Measurements from ENCODE around the gene CNOT4.

CNOT4 gene, protein sequence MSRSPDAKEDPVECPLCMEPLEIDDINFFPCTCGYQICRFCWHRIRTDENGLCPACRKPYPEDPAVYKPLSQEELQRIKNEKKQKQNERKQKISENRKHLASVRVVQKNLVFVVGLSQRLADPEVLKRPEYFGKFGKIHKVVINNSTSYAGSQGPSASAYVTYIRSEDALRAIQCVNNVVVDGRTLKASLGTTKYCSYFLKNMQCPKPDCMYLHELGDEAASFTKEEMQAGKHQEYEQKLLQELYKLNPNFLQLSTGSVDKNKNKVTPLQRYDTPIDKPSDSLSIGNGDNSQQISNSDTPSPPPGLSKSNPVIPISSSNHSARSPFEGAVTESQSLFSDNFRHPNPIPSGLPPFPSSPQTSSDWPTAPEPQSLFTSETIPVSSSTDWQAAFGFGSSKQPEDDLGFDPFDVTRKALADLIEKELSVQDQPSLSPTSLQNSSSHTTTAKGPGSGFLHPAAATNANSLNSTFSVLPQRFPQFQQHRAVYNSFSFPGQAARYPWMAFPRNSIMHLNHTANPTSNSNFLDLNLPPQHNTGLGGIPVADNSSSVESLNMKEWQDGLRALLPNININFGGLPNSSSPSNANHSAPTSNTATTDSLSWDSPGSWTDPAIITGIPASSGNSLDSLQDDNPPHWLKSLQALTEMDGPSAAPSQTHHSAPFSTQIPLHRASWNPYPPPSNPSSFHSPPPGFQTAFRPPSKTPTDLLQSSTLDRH

GRCh38 chr7:135509839-135510591 lies at the start of gene CNOT4:
TSS of gene CNOT4 (minus strand) at chr7:135510102. CDS start at chr7:135438331, 71,771 bp downstream.
- in situ Hi-C loops (cut with HindIII; ENCODE audit: low sequenced_read_pairs): loop anchor here (5.0 kb wide), 2 partner anchors 93 to 143 kb away; no protein-coding TSS in a partner anchor

DNA sequence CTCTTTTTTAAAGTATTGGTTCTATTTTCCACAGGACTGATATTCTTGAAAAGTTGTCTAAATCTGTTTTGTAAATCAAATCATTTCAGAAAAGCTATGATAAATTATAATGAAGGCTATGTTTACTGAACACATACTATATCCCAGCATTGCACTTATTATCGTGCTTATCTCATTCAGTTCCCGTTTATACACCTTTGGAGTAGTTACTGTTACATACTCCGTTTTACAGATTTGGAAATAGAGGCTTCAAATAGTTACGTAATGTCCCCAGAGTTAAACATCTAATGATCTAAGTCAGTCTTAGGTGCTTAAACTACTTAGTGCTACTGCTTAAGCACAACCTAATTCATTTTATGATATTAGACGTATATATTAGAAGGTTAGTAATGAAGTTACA lies 49.0 kb upstream of the CNOT4 start:
- in situ Hi-C loops (cut with HindIII; ENCODE audit: low sequenced_read_pairs): no loop called here

- in situ Hi-C loops (cut with HindIII; ENCODE audit: low sequenced_read_pairs): no loop called here
These were observed 48.5 kb upstream of the CNOT4 start for GRCh38 chr7:135558337-135558767.

DNA sequence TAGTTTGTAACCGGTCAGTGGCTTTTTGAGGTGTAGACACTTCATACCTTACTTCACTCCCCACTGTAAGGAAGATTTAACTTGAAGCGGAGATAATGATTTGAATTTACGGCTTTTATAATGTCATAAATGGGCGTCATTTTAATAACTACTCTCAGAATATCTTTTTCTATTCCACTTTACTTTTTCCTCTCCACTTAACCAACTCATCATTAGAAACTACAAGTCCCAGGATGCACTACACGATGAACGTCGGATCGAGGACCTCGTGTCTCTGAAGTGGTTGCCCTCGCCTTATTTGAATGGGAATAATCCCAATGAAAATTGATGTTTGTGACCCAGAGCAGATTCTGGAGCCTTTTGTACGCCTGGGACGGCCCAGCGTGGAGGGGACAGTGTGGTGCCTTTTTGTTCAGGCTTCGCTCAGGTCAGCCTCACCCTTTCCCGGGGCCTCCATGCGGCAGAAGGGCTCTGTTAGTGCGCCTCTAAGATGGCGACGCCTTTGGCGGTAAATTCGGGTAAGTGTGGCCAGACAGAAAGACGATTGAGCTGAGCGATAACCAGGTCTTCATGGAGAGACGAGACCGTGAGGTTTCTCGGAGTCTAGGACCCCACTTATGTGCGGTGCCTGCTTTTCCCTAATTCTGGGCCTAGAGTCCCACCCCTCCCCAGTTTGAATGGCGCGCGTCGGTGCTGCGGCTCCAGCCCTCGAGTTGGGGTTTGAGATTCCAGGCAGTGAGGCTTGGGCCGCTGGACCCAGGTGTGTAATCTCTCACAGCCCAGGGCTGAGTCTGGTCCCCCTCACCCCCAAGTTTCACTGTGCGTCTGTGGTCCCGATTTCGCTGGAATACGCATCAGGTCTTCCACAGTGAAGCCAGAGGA lies 47.8 kb upstream of the CNOT4 start, which contains the start of gene NUP205:
Gene NUP205, plus strand, starts transcription at position 463 of the 882 bp plus-strand sequence. Its CDS starts 28 bp downstream, at position 491.
- in situ Hi-C loops (cut with HindIII; ENCODE audit: low sequenced_read_pairs): no loop called here

GRCh38 chr7:135553346-135553745 lies 43.4 kb upstream of the CNOT4 start:
- in situ Hi-C loops (cut with HindIII; ENCODE audit: low sequenced_read_pairs): no loop called here

- in situ Hi-C loops (cut with HindIII; ENCODE audit: low sequenced_read_pairs): no loop called here
These were observed 42.2 kb upstream of the CNOT4 start for GRCh38 chr7:135552148-135552547.

- in situ Hi-C loops (cut with HindIII; ENCODE audit: low sequenced_read_pairs): no loop called here
These were observed 40.3 kb upstream of the CNOT4 start for GRCh38 chr7:135550196-135550595.

GRCh38 chr7:135541029-135541428 lies 31.1 kb upstream of the CNOT4 start:
- in situ Hi-C loops (cut with HindIII; ENCODE audit: low sequenced_read_pairs): no loop called here

DNA sequence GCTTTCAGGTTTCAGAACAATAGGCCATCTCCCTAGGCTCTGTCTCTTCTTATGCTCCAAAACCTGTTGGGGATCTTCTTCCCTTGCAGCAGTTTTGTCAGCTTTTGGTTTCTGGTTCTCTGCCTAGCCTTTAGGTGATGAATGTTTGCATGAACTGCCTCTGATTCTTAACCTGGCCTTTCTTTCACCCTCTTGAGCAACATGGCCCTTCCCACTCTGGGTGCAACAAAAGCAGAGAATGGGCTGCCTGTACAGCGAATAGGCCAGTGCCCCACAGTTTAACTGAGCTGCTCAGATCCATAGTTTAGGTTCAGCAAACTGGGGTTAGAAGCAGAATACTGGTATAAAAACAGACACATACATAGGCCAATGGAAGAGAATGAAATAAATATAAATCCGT lies 29.7 kb upstream of the CNOT4 start:
- in situ Hi-C loops (cut with HindIII; ENCODE audit: low sequenced_read_pairs): no loop called here

DNA sequence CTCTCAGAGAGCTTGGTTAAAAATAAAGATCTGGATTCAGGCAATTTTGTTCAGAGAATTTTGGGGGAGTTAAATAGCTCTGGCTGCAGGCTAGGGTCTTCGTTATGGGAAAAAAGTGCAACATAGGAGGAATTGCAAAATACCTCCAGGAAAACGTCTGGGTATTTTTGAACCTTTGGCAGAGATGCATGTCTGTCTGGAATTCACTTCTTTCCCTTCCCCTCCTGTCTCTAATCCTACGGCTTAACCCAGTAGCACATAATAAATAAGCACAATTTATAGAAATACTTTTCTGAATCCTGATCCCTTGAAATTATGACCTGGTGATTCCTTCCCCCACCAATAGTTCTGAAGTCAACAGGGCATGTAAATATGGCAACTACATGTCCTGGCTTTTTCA lies 28.5 kb upstream of the CNOT4 start:
- in situ Hi-C loops (cut with HindIII; ENCODE audit: low sequenced_read_pairs): no loop called here

DNA sequence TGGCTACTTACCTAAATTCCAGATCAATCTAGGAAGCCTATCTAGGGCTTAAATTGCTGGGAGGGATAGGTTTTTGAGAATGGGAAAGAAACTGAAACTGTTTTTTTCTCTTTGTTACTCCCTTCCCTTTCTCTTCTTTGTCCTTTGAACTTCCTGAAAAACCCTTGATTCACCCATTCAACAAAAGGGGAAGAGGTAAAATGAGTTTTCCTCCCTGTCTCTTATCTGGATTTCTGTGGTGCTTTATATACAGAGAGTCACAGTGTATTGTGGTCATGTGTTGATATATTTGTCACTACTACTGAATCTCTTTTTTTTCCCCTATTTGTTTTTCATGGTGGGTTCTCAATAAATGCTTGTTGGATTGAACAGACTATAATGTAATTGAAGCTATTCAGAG lies 28.0 kb upstream of the CNOT4 start:
- in situ Hi-C loops (cut with HindIII; ENCODE audit: low sequenced_read_pairs): no loop called here

GRCh38 chr7:135537453-135537852 lies 27.6 kb upstream of the CNOT4 start:
- in situ Hi-C loops (cut with HindIII; ENCODE audit: low sequenced_read_pairs): no loop called here

- in situ Hi-C loops (cut with HindIII; ENCODE audit: low sequenced_read_pairs): no loop called here
These were observed 26.2 kb upstream of the CNOT4 start for GRCh38 chr7:135536150-135536549.

GRCh38 chr7:135527025-135527424 lies 17.1 kb upstream of the CNOT4 start:
- in situ Hi-C loops (cut with HindIII; ENCODE audit: low sequenced_read_pairs): no loop called here

DNA sequence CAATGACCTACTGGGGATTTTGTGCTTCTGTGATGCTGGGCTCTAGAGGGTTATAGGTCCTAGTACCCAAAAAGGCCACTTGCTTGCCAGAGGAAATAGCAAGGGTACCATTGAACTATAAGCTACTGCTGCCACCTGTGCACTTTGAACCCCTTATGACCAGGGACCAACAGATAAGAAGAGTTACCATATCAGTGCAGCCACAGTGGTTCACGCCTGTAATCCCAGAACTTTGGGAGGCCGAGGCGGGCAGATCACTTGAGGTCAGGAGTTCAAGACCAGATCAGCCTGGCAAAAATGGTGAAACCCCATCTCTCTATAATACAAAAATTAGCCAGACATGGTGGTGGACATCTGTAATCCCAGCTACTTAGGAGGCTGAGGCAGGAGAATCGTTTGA lies 15.5 kb upstream of the CNOT4 start:
- in situ Hi-C loops (cut with HindIII; ENCODE audit: low sequenced_read_pairs): no loop called here

- in situ Hi-C loops (cut with HindIII; ENCODE audit: low sequenced_read_pairs): no loop called here
These were observed 13.2 kb upstream of the CNOT4 start for GRCh38 chr7:135523146-135523545.

DNA sequence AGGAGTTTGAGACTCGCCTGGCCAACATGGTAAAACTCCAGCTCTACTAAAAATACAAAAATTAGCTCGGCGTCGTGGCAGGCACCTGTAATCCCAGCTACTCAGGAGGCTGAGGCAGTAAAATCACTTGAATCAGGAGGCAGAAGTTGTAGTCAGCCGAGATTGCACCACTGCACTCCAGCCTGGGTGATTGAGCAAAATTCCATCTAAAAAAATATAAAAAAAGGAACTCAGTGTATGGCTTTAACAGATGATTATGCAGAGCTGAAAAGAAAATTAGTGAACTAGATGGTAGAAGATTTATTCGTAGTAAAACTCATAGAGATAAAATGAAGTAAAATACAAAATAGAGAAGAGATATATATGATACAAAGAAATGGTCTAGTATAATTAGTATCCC lies 12.6 kb upstream of the CNOT4 start:
- in situ Hi-C loops (cut with HindIII; ENCODE audit: low sequenced_read_pairs): no loop called here

- in situ Hi-C loops (cut with HindIII; ENCODE audit: low sequenced_read_pairs): loop anchor here (5.0 kb wide), 1 partner anchor 67 kb away; no protein-coding TSS in a partner anchor
These were observed 10.0 kb upstream of the CNOT4 start for GRCh38 chr7:135519871-135520270.

DNA sequence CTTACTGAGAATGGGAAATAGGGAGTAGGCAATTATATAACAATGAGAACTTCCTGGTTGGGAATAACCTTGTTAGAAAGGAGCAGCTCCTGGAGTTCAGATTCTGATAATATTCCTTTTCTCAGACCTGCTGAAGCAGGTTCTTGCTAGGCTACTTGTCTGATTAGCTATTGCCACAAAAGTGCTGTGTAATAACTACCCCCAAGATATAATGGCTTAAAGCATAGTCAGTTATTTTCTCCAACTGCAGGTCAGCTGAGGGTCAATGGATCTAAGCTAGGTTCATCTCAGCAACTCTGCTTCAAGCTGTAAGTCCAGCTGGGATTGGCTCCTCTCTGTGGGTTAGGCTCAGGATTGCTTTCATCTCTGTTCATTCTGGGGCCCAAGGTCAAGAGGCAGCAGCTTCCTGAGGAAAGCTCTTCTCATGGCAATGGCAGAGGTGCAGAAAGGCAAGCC lies 9.4 kb upstream of the CNOT4 start:
- in situ Hi-C loops (cut with HindIII; ENCODE audit: low sequenced_read_pairs): loop anchor here (5.0 kb wide), 1 partner anchor 68 kb away; no protein-coding TSS in a partner anchor

GRCh38 chr7:135518748-135519147 lies 8.8 kb upstream of the CNOT4 start:
- in situ Hi-C loops (cut with HindIII; ENCODE audit: low sequenced_read_pairs): loop anchor here (5.0 kb wide), 1 partner anchor 69 kb away; no protein-coding TSS in a partner anchor

All from endothelial cell of hepatic sinusoid (primary cell).